GM12891 (cell line): Measurements from ENCODE around the gene SAAL1.

ENCODE experiments used
- POLR2A ChIP-seq: IDR thresholded peaks from 2 replicates; pipeline ENCODE4 v1.6.1; 2011; ENCODE audit warnings: low read depth, low read length, control low read depth
- POLR2AphosphoS5 ChIP-seq: IDR thresholded peaks from 2 replicates; pipeline ENCODE4 v1.6.1; 2011; ENCODE audit warnings: low read depth, low read length, control low read depth
- TAF1 ChIP-seq: IDR thresholded peaks from 2 replicates; pipeline ENCODE4 v1.6.1; 2011; ENCODE audit warnings: low read depth, low read length, control low read depth

DNA sequence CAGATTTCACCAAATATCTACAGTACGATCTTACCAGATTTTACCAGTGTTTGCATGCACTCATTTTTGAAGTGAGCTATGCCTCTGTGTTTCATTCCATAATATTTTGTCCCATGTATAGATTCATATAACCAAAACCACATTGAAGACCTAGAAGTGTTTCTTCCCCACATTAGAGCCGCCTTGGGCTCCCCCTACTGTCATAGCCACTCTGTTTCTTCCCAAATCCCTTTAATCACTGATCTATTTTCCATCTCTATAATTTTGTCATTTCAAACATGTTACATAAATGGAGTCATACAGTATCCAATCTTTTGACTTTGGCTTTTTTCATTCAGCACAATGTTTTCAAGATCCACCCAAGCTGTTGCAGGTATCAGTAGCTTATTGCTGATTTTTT, 39.1 kb upstream of the SAAL1 start:
- TF ChIP-seq POLR2A (no peak), TAF1 (no peak), POLR2AphosphoS5 (no peak)
